HTR-8/SVneo (cell line): ENCODE results near the gene SLC25A19.
A peak's percentile ranks its signal among the peaks of the same experiment; 100 is the strongest.

ENCODE experiments used
- DNase-seq: peaks from one replicate; pipeline ENCODE4 v3.0.0; 2011; ENCODE audit warnings: low spot score, mixed read lengths; ENCODE audit not compliant: insufficient read length
- FAIRE-seq: peaks from 2 replicates; lab custom pipeline; 2011; peaks lifted over from hg19 to GRCh38; lab: Jason Lieb, UNC

SLC25A19 gene

GRCh38 chr17:75244133-75244866 lies 44.9 kb downstream of the SLC25A19 start:
- FAIRE-seq: no peak
- no peak for DNase-seq

DNA sequence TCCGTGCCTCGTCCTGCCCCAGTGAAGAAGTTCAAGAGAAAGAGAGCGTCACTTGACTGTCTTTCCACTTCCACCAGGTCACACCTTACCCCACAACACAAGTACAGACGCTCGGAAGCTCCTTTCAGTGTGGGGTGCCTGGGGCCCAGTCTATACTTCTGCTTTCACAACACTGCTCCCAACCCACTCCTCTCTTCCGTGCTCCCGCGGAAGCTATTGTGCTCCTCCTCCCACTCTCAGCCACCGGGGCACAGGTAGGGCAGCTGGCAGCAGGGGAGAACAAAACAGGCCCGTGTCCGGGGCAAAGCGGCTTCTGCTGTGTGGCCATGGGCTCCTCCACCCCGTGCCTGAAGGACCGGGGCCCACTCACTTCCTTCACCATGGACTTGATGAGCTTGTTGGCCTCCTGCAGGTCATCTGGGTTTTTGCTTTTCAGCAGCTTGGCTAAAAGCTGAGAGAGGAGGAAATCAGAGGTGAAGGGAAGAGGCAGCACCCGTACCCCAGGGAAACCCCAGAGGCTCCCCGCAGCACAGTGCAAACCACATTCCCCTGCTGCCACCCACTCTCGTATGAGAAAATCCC lies 46.7 kb downstream of the SLC25A19 start:
- DNase-seq: no peak
- no peak for FAIRE-seq

GRCh38 chr17:75241996-75242460 lies 47.2 kb downstream of the SLC25A19 start:
- FAIRE-seq (peak; percentile 65), DNase-seq (no peak)

GRCh38 chr17:75241502-75241901 lies 47.7 kb downstream of the SLC25A19 start:
- no peak for FAIRE-seq
- DNase-seq: no peak

GRCh38 chr17:75241143-75241430 lies 48.1 kb downstream of the SLC25A19 start:
- DNase-seq (no peak), FAIRE-seq (no peak)

- DNase-seq (peak; percentile 41), FAIRE-seq (no peak)
Observed at GRCh38 chr17:75240394-75241142, 48.7 kb downstream of the SLC25A19 start.

- DNase-seq: no peak
- no peak for FAIRE-seq
Observed at GRCh38 chr17:75239778-75240393, 49.3 kb downstream of the SLC25A19 start.

- DNase-seq (no peak), FAIRE-seq (no peak)
Observed at GRCh38 chr17:75239214-75239613, 50.0 kb downstream of the SLC25A19 start.

- peak; percentile 90 for DNase-seq
- FAIRE-seq: peak; percentile 77
Observed at GRCh38 chr17:75238684-75239191, 50.5 kb downstream of the SLC25A19 start.

DNA sequence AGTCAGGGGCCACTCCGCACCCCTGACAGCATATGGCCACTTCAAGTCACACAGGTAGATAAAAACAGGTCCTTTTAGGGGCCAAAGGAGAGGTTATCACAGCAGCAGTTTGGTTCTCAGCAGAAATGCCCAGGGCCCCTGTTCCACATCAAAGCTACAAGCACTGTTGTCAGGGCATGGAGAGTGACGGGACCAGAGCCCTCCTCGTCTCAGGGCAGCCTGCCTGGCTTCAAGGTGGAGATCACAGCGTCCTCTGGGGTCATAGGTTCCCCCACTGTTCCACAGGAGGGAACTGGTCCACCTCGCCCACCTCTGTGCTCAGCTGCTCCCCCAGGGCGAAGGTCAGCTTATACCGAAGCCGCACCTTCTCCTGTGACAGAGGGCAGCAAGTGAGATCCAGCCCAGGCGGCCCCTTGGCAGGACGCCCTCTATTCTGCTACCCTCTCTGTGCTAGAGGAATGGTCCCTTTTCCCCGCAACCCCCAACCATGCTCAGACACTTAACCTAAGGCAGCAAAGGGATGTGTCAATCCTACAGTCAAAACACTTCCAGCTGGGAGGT lies 51.1 kb downstream of the SLC25A19 start:
- DNase-seq: no peak
- no peak for FAIRE-seq

GRCh38 chr17:75237100-75238014 lies 51.9 kb downstream of the SLC25A19 start:
- no peak for FAIRE-seq

GRCh38 chr17:75232786-75233185 lies 56.4 kb downstream of the SLC25A19 start:
- FAIRE-seq (no peak), DNase-seq (no peak)

More at GRCh38 chr17:75237100-75238014, 51.9 kb downstream of the SLC25A19 start:
- DNase-seq: no peak

DNA sequence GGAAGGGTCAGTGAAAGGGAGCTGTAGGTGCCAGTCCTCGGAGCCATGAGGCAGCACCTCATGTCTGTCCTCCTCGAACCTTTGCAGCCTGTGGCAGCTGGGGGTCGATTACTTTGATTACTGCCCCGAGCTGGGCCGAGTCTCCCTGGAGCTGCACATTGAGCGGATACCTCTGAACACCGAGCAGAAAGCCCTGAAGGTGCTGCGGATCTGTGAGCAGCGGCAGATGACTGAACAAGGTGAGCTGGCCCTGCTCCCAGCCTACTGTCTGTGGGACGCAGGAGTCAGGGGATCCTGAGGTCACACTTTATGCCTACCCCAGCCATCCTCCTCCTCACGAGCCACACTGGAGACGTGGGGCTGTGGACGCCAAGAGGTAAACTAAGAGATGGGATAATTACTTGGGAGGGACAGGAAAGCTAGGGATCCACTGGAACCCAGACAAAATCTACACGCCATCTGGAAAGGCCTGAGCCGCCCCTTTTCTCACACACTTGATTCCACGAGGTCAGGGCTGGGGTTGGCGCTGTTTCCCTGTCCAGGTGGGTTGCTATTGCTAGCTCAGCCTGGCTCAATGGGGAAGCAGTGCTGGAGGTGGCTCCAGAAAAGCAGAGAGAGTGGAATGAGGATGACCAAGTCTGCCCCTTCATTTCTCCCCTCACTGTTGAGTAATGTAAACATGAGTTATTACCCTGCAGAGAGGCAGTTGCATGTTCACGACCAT lies 57.3 kb downstream of the SLC25A19 start:
- DNase-seq (no peak), FAIRE-seq (no peak)

GRCh38 chr17:75231071-75231470 lies 58.2 kb downstream of the SLC25A19 start:
- FAIRE-seq (no peak), DNase-seq (no peak)

DNA sequence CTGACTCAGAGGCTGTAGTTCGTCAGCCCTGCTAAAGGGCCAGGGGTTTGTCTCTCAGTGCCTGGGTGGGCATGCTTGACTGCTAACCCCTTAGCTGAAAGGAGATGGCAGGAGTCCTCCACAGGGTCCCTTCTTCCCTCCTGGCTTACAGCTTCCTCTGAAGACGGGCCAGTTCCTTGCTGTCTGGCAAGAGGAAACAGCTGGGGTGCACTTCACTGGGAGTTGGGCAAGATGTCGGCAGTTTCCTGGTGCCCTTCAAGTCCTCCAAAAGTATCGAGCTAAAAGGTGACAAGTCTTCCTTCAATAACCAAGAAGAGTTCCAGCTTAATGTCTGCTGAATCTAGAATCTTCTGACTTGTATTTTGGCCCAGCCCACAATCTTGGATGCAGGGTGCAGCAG lies 60.4 kb downstream of the SLC25A19 start:
- no peak for DNase-seq
- no peak for FAIRE-seq

DNA sequence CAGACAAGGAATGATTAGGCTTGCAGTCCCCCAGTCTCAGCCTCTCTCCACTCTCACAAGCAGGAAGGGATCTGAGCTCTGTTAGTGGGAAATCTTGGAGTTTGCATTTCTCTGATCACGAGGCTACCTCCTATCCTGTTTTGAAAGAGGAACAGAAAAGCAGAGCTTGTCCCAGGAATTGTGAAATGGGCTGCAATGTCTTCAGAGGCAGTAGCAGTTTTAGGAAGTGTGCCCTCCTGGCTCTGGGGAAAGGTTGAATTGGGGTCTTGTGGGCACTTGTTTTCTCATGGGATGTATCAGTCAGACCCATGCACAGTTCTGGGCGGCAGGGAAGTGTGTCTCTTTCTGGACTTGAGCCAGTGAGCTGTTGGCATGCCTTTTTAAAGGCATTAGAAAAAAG lies 60.9 kb downstream of the SLC25A19 start:
- no peak for DNase-seq
- FAIRE-seq: no peak

- FAIRE-seq: no peak
- DNase-seq: no peak
Observed at GRCh38 chr17:75227729-75228128, 61.5 kb downstream of the SLC25A19 start.

DNA sequence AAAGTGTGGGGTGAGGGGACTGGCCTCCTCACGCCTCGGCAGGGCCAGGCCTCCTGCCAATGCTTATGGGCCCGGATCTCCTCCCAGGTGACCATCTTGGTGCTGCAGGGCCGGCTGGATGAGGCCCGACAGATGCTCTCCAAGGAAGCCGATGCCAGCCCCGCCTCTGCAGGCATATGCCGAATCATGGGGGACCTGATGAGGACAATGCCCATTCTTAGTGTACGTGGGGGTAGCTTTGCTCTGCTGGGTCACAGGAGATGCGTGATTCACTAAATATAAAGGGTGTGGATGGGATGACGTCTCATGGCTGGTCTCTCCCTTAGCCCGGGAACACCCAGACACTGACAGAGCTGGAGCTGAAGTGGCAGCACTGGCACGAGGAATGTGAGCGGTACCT lies 64.2 kb downstream of the SLC25A19 start:
- no peak for DNase-seq
- FAIRE-seq: no peak
